HG02870 (cell line): ENCODE data around the gene TXNRD2.
"Not testable (repeated sequence)": the region's sequence is repeated elsewhere in the genome, so short reads cannot be mapped to it uniquely, and the experiment has no call there.

Experiments used
- ATAC-seq: cut with Tn5 transposase; IDR thresholded peaks from one replicate; pipeline ENCODE4 v1.9.1; 2021; ENCODE audit warnings: mild to moderate bottlenecking, moderate library complexity; ENCODE audit not compliant: unreplicated experiment

TXNRD2 gene

GRCh38 chr22:19831979-19832378 lies 109.6 kb downstream of the TXNRD2 start:
- ATAC-seq, result not testable (repeated sequence)

GRCh38 chr22:19831016-19831415 lies 110.6 kb downstream of the TXNRD2 start:
- ATAC-seq, result no peak

DNA sequence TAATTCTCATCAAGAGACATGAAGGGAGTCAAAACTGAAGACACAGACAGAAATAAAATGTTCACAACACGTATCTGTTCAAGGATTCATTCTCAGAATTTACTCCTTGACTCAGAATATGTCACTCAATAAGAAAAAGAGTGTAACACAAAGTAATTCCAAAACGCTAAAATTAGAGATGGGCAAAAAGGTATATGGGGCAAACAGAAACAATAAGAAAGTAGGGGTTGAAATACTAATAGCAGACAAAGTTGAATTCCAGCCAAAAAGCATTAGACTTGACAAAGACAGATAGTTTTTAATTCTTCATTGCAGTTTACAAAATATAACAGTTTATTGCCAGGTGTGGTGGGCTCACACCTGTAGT lies 113.6 kb downstream of the TXNRD2 start:
- no peak for ATAC-seq

GRCh38 chr22:19827341-19828034 lies 114.1 kb downstream of the TXNRD2 start:
- ATAC-seq, result no peak

- ATAC-seq, result no peak
Observed at GRCh38 chr22:19826619-19826950, 115.0 kb downstream of the TXNRD2 start.

- no peak for ATAC-seq
Observed at GRCh38 chr22:19825904-19826618, 115.6 kb downstream of the TXNRD2 start.
